NCI-H187 treated with DMSO at 0.1 percent for 48 hours (cell line): ENCODE results near the gene ITPR2.

Source experiments
- DNase-seq: peaks from one replicate; lab custom pipeline; 2025; lab: John Stamatoyannopoulos, UW

The ITPR2 gene

DNA sequence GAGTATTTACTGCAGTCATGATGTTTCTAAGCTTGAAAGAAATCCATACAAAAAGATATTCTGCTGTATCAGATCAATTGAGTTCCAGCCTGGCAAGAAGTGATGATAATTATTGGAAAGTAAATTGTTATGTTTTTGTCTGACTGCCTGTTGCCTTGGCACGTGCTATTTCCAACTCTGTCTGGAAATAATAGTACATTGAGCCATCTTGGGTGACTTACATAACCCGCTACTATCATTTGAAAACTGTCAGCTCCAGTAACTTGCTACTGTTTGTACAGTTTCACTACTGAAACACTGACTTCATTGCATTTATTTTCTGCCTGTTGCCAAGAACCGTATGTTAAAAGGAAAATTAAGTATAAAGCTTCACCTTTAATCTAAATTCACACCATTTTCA is 318.6 kb downstream of the ITPR2 start:
- DNase-seq = no peak

DNA sequence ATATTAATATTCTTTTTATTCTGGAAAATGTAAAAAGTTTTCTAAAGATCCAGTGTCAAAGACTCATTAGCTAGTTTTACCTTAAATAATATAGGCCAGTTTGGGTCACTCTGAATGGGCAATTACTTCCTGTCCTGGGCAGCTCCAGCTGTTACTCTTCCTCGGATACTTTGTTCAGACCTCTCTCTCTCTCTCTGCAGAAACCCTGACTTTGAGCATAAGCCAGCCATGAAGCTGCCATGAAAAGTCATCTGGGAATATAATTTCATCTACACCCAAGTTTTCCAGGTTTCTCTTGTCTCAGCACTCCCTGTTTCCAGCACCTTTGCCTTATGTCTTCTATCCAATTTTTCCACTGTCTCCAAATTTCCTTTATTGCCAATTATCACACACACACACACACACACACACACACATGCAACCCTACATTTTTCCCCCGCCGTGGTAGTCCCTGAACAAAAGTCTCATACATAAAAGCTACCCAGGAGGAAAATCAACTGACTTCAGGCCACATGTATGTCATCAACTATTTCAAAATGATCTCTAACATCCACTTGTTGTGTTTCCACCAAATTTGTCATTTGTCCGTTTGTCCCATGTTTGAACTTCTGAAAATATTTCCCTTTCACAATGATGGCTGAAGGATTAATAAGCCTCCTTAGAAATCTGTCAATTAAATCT is 319.5 kb downstream of the ITPR2 start:
- DNase-seq = no peak

DNA sequence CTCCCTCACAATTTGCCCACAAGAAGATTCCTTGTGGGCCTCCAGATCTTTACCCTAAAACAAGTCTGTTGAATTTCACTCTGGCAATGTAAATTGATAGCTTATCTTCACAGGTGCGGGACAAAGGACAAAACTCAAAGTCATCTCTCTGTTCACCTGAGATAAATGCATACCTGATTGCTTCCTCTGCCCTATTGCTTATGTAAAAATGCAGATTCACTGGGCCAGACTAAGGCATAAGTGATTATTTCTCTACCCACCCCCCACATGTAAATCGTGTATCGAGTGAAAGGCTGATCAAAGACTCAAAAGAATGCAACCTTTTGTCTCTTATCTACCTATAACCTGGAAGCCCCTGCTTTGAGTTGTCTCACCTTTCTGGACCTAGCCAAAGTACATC is 320.8 kb downstream of the ITPR2 start:
- no peak for DNase-seq

DNA sequence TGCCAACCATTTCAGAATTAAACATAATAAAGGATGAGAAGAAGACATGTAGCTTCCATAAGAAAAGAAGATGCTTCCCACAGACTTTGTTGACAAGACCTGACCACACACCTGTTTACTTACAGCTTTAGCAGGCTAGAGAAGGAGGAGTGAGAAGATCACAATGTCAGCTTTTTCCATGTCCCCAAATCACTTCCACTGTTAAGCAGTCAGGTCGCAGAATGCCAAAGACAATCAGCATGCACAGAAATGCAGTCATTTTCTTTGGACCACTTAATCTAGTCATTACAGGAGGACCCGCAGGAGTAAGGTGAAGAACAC is 322.7 kb downstream of the ITPR2 start:
- no peak for DNase-seq

DNA sequence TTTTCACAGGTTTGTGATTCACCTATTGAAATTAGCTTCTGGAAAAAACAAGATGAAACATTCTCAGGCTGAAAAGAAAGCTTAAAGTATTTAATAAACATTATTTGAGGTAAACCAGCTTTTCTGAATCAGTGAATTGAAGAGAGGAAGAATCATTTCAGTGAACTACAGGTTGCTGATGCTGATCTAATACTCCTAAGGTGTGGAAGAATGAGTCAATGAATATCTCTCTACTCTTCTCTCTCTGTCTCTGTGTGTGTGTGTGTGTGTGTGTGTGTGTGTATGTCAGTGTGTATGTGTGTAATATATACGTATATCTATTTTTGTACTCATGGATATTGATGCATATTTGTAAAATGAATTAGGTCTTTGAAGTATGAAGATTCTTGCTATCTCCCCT is 325.4 kb downstream of the ITPR2 start:
- DNase-seq = no peak

DNA sequence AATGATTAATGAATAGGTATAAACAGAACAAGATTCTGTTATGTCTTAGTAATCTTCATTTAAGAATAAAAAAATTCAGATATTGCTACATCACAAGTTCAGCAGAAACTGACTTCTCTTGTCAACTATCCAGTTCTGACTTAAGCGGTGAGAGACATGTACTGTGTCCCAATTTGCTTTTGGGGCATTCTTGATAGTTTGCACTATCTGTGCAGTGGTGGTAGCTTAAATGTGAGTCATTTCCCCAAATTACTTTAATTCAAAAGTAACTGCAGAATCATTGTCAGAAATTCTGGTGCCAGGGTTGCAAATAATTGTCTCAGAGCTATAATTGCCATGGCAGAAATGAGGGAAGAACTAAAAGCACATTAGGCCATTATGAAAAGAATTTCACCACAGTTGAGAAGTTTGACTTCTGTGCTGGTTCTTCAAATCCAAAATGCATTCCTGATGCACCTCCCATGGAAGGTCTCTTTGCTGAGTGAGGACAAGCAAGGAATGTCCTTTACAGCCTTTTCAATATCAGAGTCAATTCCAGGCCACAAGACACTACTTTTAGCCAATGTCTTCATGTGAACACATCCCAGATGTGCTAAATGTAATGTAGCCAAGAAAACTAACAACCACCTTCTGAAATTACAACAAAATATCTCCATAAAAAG is 332.9 kb downstream of the ITPR2 start:
- DNase-seq = no peak

DNA sequence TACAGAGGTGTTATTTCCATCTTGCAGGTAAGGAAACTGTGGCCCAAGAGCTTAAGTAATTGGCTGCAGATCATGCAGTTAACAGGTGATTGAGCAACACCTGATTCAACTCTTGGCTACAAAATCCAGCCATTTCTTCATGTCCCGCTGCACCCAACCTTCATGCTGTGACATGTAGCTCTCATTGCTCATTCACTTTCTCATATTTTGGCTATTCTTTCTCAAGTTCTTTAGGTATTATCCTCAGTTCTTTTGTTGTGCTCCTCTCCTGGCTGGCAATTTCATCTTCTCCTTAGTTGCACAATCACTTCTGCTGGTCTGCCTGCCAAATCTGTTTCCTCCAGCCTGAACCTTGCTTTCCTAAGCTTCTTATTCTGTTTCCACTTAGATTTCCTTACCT is 336.8 kb downstream of the ITPR2 start:
- DNase-seq = no peak

DNA sequence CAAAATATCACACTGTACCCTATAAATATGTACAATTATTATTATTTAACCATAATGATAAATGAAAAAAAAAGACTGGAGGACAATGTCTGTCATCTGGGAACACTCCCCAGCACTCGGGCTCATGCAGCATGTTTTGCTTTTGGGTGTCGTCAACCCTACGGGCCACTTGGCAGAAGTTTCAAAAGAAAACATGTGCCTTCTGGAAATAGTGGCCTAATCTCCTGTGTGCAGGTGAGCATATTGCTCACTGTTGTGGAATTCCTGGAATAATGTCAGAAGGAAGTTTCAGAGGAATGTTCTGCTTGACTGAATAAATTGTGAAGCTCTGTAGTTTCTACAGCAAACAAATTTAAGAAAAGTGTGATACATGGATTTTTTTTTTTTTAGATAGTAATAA is 339.3 kb downstream of the ITPR2 start:
- DNase-seq = no peak

DNA sequence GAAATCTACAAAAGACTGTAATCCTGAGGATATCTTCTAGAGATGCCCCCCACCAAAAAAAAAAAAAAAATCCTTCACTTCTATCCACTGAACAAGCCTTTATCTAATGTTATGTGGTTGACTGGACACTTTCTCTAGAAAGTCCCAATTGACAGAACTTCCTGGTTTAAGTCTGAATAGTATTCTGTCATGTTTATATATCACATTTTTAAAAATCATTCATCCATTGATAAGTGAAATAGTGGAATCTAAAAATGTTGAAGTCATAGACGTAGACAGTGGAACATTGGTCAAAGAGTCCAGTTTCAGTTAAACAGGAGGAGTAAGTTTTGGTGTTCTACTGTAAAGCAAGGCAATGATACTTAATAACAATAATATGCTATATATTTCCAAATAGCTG is 340.6 kb downstream of the ITPR2 start:
- no peak for DNase-seq

DNA sequence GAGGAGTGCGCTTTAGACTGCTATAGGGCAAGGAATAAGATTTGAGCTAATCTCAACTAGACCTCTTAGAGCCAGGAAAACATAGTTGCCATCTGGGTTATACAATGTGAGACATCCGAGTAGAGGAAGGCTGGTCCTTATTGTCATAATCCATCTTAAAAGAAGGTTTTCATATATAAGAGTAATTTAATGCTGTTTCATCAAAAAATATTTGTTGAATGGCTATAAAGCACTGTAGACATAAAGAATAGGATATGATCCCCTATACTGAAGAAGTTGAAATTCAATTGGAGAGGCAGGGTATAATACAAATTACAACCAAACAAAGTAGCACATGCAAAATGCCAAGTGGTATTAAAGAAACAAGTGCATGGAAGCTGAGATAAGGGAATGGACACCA is 343.1 kb downstream of the ITPR2 start:
- no peak for DNase-seq

DNA sequence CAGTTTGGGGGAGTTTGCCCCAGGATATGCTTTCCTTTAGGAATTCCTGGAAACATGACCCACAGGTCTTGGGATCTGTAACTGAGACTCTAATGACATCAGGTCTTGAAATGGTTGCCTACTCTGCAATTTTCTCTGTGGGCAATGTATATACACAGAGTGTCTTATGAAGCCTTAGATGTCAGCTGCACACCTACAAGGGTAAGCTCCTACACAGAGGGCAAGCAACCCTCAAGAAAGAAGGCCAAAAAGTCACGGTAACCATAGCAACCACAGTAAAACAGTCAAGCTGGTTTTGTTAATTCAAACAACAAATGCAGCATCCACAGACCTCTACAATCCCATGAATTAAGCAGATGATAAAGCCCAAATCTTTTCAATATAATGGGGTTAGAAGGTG is 344.6 kb downstream of the ITPR2 start:
- DNase-seq = no peak

DNA sequence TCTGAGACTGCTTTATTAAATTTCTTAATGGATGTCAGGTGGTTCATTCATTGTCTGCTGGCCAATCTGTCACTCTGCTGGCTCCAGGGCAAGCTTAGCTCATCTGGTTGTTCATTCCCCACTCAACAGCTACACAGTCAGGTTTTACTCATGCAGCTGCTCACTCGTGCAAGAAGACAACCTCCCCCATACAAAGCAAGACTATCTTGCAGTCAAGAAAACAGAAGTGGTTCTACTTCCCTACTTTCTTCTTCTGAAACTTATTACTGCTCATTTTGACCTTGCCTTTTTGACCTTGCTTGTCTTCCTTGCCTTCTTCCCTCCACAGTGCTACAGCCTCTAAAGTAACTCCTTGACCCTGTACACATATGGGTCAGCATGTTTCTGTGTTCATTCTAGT is 359.7 kb downstream of the ITPR2 start:
- DNase-seq = no peak

DNA sequence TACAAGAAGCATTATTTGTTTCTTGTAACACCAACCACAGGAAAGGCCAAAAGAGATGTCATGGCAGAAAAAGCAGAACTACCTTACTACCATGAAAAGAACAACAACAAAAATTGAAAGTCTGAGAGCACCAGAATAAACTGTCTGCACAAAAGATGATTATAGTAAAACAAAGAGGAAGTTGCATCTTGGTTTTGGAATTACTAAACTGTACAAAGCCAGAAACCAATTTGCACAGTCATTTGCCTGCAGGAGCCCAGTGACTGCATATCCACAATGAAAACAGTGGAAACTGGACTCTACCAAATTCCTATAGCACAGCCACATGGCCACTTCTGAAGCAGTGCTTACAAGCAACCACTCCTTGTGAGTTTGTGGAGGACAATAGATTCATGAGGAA is 361.4 kb downstream of the ITPR2 start:
- no peak for DNase-seq

DNA sequence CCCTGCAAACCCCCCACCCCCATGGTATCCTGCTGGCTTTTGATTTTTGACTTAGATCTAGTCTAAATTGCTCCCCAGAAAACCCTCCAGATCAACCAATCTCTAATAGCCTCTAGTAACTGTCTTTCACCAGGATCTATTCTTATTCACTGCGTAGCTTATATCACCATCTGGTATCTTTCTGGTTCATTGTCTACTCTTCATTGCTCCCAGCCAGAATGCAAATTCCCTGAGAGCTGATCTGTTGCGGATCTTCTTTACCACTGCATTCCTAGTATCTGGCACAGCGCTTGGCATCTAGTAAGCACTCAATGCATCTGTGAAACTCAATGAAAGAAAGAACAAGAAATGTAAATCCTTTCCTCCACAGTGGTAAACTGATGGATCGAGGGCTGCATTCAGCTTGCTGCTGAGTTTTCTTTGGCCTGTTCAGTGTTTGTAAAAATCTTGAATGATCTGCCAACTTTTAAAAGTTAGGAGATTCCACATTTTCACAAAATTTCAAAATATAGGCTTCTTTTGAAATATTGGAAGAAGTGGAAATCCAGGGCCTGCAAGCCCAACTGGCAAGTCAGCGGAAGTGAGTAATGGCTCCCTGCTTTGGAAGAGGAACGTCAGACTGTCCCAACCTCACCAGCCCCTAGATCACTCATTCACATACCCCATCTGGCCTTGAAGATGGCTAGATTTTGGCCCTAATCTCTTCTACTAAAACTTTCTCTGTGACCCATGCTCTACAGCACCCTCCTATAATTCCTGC is 363.4 kb downstream of the ITPR2 start:
- DNase-seq = no peak

DNA sequence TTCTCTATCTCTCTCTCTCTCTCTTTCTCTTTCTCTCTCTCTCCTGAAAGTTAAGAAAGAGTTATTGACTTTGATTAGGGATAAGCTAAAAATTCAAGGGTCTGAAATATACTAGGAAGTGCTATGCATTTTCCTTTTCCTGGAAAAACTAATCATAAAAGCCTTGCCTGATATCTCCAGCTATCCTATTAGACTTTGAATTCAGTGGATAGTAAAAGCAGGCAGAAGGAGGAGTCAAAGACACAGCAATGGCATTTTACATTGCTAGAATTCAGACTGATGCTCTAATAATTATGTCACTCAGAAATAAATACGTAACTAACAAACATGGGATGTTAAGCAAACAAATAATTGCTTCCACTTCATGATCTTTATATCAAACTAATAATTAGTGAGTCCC is 365.6 kb downstream of the ITPR2 start:
- no peak for DNase-seq

DNA sequence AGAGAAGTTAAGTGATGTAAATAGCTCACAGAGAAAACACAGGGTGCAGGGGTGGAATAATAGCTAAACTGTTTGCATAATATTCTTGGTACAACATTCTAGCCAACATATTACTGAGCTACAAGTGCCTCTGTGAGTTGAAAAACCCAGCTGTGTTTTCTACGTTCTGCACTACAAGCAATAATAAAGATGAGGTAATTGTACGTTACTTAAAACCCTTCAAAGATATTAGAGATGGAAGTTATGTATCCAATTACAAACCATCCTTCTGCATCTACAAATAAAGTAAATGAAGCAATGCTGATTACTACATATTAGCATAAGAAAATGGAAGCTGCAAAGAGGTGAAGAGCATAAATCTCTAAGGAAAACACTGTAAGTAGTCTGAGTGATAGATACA is 366.3 kb downstream of the ITPR2 start:
- DNase-seq = peak; percentile 27

DNA sequence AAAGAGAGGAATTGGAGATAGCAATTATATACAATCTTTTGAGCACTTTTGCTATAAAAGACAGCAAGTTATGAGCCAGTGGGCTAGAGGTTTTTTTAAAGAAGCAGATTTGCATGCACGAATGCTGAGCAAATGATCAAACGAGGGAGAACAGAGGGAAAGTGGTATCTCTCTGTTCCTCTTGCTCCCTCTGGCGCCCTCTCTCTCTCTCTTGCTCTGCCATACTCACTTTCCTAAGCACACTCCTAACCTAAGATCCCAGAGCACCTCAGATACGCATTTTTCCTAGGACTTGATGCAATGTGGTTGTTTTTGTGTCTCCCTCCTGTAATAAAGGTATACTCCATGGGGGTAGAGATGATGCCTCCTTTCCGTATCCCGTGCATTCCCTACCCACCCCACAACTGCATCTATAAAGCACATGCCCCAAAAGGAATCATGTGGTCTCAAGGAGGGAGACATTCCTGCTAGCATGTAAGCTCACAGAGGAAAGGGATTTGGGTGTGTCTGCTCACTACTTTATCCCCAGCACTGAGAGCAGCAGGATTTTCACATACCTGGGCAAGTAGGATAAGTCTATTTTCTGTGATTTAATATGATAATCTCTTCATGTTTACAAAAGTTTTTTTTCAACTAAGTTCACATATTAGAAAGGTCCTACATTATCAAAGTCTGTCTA is 367.4 kb downstream of the ITPR2 start:
- DNase-seq = no peak

DNA sequence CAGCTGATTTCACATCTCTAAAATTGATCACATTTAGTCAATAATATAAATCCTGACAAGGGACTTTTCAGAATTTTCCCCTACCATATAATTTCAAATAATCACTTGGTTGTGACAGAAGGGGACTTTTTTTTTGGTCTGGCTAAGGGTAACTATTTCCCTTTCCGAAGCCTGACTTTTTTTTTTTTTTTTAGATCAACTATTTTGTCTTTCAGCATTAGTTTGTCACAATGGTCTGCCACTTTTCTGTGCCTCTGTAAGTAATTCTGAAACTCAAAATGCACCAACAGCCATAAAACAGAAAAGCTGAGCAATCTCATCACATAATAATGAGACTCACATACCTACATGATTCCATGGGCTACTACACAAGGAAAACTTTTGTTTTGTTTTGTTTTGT is 371.2 kb downstream of the ITPR2 start:
- DNase-seq = no peak

DNA sequence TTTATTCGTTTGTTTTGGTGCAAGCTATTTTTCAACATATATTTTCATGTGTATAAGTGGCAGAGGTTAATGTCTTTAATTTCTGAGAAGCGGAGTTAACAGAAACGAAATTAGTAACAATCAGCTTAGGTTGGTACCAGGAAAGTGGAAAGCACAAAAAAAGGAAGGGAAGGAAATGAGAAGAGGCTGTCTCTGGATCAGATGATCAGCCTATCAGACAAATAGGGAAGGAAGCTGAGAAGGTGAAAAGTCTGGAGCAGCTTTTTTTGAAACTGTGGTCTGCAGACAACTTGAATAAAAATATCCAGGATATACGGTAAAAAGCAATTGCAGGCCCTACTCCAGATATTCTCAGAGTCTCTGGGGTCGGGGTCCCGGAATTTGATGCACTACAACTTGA is 372.6 kb downstream of the ITPR2 start:
- no peak for DNase-seq

DNA sequence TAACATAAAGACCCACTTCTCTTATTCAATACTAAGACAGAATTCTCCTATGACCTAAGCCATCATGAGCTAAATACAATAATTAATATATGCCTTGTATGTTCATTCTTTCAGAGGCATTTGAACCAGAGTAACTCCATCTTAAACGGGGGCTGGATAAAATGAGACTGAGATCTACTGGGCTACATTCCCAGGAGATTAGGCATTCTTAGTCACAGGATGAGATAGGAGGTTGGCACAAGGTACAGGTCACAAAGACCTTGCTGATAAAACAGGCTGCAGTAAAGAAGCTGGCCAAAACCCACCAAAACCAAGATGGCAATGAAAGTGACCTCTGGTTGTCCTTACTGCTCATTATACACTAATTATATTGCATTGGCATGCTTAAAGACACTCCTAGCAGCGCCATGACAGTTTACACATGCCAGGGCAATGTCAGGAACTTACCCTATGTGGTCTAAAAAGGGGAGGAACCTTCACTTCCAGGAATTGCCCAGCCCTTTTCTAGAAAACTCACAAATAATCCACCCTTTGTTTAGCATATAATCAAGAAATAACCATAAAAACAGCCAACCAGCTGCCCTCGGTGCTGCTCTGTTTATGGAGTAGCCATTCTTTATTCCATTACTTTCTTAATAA is 376.9 kb downstream of the ITPR2 start:
- no peak for DNase-seq

DNA sequence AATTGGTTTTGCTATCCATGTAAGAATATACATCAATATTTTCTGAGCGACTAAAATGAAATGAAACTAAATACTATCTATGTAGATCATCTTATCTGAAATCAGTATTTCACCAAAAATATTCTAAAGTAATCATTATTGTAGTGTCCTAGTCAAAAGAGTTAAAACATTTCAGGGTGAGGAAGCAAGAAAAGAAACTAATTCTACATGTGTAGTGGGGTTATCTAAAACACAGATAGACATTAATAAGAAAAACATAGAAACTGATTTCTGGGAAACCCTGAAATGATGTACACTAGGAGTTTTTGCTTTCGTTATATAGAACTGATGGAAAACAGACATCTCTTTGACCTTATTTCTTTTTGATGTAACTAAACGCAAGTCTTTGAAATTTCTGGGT is 379.7 kb downstream of the ITPR2 start:
- no peak for DNase-seq

DNA sequence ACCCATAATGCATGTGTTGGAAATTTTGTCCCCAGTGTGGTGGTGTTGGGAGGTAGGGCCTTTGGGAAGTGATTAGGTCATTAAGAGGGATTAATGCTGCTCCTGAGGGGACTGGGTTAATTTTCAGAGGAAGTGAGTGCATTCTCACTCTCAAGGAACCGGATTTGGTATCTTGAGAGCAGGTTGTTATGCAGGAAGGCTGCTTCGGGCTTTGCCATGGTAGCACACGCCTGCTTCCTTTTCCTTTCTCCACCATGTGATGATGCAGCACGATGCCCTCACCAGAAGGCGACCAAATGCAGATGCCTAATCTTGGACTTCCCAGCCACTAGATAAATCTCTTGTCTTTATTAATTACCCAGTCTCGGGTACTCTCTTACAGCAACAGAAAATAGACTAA is 380.5 kb downstream of the ITPR2 start:
- DNase-seq = no peak

DNA sequence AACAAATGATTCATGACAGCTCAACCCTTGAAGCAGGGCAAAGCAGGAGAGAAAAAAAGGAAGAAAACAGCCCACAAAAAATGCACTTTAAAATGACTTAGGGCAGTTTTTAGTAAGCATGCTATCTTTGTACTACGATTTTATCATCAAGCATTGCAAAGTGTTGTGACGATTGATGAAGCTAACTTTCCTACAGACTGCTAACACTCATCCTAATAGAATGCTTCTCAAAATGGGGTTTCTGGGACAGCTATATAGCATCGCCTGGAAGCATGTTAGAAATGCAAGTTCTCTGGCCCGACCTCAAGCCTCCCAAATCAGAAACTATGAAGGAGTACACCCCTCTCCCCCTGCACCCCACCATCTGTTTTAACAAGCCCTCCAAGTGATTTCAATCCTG is 381.2 kb downstream of the ITPR2 start:
- DNase-seq = no peak
